NB4 (cell line): ENCODE measurements around the gene FUNDC2.

Experiments
- CTCF ChIP-seq: IDR thresholded peaks from one replicate; pipeline ENCODE4 v1.5.1; 2012; ENCODE audit warnings: low read depth, low read length
- POLR2A ChIP-seq: IDR thresholded peaks from 2 replicates; pipeline ENCODE4 v1.6.1; 2011; ENCODE audit warnings: mild to moderate bottlenecking; ENCODE audit not compliant: insufficient read length; ENCODE audit errors: extremely low read depth

- TF ChIP-seq POLR2A (no peak), CTCF (peak; percentile 30)
These were observed 59.7 kb downstream of the FUNDC2 start for GRCh38 chrX:155086202-155086840.
